ENCODE results near the gene CELA3B.
"Not testable (repeated sequence)": the region's sequence is repeated elsewhere in the genome, so short reads cannot be mapped to it uniquely, and the experiment has no call there.

- TF ChIP-seq, protein P1, sequence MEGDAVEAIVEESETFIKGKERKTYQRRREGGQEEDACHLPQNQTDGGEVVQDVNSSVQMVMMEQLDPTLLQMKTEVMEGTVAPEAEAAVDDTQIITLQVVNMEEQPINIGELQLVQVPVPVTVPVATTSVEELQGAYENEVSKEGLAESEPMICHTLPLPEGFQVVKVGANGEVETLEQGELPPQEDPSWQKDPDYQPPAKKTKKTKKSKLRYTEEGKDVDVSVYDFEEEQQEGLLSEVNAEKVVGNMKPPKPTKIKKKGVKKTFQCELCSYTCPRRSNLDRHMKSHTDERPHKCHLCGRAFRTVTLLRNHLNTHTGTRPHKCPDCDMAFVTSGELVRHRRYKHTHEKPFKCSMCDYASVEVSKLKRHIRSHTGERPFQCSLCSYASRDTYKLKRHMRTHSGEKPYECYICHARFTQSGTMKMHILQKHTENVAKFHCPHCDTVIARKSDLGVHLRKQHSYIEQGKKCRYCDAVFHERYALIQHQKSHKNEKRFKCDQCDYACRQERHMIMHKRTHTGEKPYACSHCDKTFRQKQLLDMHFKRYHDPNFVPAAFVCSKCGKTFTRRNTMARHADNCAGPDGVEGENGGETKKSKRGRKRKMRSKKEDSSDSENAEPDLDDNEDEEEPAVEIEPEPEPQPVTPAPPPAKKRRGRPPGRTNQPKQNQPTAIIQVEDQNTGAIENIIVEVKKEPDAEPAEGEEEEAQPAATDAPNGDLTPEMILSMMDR (IDR thresholded peaks at IDR 0.05): not testable (repeated sequence)
- TF ChIP-seq ZFX (IDR thresholded peaks at IDR 0.05; ENCODE audit: borderline replicate concordance): not testable (repeated sequence)
Observed at GRCh38 chr1:21967216-21967615, 9.6 kb upstream of the CELA3B start.
